Stromal cell of bone marrow (primary cell): Measurements from ENCODE around the gene PTPRD.
"Not testable (repeated sequence)": the region's sequence is repeated elsewhere in the genome, so short reads cannot be mapped to it uniquely, and the experiment has no call there.

ENCODE experiments used
- DNase-seq: peaks from one replicate; pipeline ENCODE4 v3.0.0-alpha.2; 2012; ENCODE audit warnings: low read depth

The PTPRD gene

DNA sequence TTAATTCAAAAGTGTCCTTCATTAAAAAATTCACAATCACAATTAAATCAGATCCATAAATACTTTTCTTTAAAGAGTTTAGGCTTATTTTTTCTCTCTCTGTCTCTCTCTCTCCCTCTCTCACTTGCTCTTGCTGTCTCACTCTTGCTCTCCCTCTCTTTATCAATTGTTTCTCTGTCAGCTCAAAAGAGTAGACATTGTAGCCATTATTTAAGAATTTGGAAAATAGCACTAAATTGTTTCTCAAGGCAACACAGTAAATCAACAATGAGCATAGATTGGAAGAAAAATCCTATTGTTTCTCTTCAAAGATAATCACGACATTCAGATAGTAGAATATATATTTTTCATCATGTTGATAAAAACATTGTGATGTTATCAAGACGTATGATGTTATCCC lies 1114.0 kb downstream of the PTPRD start:
- no peak for DNase-seq

DNA sequence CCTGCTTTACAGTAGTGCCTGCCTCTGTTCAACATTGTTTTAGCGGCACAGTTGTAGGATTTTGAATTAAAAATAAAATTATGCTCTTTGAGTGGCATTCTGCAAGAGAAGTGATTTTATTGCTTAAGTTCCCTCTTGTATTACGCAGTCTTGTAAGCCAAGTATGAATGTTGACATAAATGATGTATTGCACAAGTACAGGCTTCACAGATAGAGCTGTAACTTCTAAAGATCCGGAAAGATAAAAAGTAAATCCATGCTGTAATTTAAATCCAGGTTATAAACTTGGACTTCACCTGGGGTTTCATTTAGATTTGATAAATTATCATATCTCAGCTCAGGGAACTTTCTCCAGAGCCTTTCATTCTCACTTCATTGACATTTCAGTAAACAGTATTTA lies 1114.7 kb downstream of the PTPRD start:
- DNase-seq, result no peak

DNA sequence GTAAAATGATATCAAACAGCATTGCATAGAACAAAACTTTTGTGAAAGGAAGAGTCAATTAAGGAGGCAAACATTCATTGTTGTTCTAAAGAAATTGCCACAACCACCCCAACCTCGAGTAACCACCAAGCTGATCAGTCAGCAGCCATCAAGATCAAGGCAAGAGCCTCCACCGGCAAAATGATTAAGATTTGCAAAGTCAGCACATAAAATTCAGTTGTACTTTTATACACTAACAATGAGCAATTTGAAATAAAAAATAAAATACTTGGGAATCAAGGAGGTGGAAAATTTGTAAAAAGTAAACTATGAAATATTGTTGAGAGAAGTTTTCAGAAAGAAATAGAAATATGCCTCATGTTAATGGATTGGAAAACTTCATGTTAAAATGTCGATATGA lies 1118.5 kb downstream of the PTPRD start:
- no peak for DNase-seq

GRCh38 chr9:9492506-9492905 lies 1120.3 kb downstream of the PTPRD start:
- no peak for DNase-seq

- DNase-seq, result no peak
These were observed 1123.6 kb downstream of the PTPRD start for GRCh38 chr9:9489183-9489582.

GRCh38 chr9:9483175-9483574 lies 1129.6 kb downstream of the PTPRD start:
- no peak for DNase-seq

GRCh38 chr9:9478741-9479140 lies 1134.1 kb downstream of the PTPRD start:
- no peak for DNase-seq

GRCh38 chr9:9469271-9469670 lies 1143.5 kb downstream of the PTPRD start:
- DNase-seq, result no peak

- DNase-seq, result not testable (repeated sequence)
These were observed 1170.9 kb downstream of the PTPRD start for GRCh38 chr9:9441874-9442273.

- DNase-seq, result no peak
These were observed 1175.2 kb downstream of the PTPRD start for GRCh38 chr9:9437641-9438040.

- DNase-seq, result not testable (repeated sequence)
These were observed 1186.3 kb downstream of the PTPRD start for GRCh38 chr9:9426454-9426853.

GRCh38 chr9:9412241-9412640 lies 1200.6 kb downstream of the PTPRD start:
- no peak for DNase-seq

DNA sequence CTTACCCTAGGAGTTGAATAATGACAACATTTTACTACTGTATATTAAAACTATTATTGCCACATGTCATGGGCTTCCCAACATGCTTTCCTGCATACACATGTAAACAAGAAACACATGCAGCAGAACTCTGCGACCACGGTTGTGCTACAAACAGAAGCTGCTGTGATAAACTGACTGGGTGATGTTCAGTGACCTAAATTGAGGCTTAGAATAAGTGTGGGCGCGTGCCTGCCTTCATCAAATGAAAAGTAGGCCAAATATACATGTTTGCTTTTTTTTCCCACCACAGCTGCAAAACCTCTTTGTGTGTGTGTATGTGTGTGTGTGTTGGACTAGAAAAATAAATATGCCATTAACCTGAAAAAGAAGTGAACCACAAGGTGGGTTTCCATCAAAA lies 1202.1 kb downstream of the PTPRD start:
- DNase-seq, result no peak

GRCh38 chr9:9399982-9400381 lies 1212.8 kb downstream of the PTPRD start:
- DNase-seq, result no peak

DNA sequence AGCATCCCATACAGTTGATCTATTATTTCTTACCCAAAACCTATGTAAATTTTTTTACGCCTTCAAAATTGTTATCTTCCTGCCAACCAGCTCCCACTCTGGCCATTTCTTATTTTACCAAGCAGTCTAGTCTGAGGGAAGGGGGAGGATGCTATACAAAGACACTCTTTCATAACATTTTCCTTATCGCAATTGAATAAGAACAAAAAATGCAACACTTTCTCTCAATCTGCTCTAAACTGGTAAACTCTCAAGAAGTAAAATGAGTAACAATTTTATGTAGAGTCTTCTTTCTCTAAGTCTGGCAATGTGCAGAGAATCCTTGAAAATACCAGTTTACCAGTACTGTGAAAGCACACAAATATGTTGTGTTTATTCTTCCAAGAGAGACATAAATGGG lies 1216.3 kb downstream of the PTPRD start:
- DNase-seq, result no peak

DNA sequence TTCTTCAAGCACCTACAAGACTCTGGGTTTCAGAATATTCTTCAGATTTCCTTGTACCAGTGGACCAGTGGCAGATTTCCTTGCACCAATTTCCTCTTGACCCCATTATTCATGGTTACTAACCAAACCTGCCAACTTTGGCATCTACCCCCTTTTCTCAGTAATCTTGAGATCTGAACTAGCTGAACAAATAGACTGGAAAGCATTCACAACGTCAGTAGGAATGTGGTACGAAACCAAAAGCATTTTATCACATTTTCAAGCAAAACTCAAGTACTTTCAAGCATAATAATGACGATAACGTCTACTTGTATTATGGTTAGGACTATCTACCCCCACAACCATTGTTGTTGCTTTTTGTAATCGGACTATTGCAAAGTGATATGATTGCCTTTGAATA lies 1217.3 kb downstream of the PTPRD start:
- DNase-seq, result no peak

- DNase-seq, result no peak
These were observed 1220.0 kb downstream of the PTPRD start for GRCh38 chr9:9392755-9393154.

- DNase-seq, result no peak
These were observed 1222.9 kb downstream of the PTPRD start for GRCh38 chr9:9389904-9390303.

DNA sequence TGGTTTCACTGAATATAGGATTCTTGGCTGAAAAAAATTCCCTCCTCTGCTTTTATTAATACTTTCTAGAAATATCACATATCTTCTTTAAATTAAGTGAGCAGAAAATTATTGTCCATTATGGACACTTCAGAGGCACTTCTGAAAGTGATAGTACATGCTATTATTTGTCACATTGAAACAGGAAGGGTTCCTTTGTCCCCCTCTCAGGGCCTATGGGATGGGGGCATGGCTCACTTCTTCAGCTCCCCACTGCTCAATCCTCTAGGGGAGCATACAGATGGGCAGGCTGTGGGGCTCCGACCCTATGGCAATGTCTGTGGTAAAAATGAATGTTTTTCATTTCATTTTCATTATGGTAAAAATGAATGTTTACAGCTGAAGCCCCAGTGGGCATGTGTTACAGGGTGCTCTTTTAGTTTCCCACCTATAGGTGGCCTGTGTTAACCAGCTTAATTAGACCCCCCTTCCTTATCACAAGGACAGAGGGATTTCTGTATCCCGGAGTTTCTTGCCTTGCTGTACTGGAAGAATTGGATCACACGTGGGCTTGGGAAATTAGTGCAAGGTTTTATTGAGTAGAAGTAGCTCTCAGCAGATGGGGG lies 1225.2 kb downstream of the PTPRD start:
- no peak for DNase-seq

- DNase-seq, result no peak
These were observed 1250.5 kb downstream of the PTPRD start for GRCh38 chr9:9362332-9362731.

- DNase-seq, result no peak
These were observed 1259.8 kb downstream of the PTPRD start for GRCh38 chr9:9352877-9353481.

- DNase-seq, result no peak
These were observed 1271.6 kb downstream of the PTPRD start for GRCh38 chr9:9341203-9341602.

GRCh38 chr9:9337129-9337528 lies 1275.7 kb downstream of the PTPRD start:
- no peak for DNase-seq

- no peak for DNase-seq
These were observed 1286.1 kb downstream of the PTPRD start for GRCh38 chr9:9326749-9327148.
